A549 treated with dexamethasone at 1 μM for 4 hours (cell line): ENCODE measurements around the gene CARD8. TPM values are rescaled to one million over a fixed set of nuclear protein-coding genes. Genes with fewer than 3 reads are reported as not detected.

ENCODE experiments used
- total RNA-seq: library from RNA; stranded (reverse); fragments of 200-300 nt; extraction: Qiagen RNA extraction; gene quantifications from 5 replicates; pipeline ENCODE4 v1.2.3, GENCODE V29; 2022

CARD8 gene
- total RNA-seq = 14.8 to 18.9 TPM (median 18.0 TPM) in 5 replicates

DNA sequence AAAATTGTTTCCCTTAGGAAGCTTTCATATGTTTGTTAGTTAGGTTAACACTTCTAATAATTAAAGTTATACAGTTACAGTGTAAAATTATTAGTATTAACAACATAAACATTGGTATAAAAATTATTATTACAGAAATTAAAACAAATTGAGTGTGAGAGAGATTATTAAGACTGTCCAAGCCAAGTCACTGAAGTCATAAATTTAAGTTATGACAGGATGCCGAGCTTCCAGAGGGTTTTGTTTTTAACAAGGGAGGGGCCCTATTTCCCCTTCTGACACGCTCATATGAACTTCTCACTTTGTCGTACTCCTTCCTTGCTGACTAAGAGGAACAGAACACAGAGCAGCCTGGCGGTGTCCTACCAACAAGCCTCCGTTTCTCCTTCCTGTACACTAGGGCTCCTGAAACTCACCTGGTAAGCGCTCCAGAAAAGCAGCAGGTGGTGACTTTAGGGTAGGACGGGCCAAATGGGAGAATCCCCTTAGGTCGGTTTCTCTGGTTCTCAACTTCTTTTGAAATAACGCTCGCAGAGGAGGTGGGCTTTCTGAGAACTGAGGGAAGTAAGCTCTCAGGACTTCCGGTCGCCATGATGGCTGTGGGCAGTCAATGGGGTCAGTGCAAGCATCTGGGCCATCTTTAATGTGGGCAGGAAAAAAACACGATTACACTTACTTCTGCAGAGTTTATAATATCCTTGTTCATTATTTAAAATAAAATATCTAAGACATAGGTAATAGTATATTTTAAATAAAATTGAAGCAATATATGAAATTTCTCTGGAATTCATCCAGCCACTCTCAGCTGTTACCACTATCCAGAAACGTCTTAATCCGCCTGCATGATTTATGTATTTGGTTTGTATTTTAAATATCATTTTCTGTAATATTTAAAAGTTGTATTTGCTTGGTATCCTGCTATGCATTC is at the start of gene CARD8:
Gene CARD8 (minus strand): TSS at position 537 of the 928 bp plus-strand sequence. CDS start 14,892 bp downstream, outside the sequence.

DNA sequence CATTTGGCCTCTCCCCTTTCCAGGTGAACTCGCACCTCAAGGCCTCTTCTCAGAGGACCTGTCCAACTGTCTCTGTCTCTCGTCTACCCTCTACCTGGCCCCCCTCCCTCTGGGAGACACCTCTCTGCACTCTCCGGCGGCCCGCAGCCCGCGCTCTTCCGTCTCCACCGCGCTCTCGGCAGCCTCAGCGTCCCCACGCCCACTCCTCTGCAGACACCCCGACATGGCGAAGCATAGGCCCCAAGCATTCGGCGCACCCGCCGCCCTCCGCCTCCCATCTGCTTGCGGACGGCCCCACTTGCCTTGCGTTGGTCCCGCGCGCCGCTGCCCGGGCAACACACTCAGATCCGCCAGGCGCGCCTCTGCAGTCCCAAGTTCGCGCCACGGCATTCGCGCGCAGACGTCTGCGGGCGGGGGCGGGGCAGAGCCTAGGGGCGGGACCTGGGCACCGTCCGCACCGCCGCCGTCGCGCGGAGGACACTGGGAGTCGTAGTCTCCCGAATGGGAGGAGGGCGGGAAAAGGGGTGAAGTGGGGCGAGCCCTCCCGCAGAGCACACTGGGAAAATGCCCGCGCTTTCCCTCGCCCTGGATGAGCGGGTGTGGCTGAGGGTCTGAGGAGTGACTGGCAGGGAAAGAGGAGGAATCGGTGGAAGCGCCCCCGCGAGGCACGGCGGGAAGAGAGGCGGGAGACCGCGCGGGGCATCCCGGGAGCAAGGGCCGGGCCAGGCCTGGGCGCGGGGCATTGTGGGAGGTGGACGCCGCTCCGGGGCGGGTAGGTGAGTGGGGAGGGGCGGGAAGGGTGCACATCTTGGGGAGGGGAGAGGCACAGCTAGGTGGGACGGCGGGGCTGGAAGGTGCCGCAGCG is 85.5 kb downstream of the CARD8 start, which contains the start of the genes LIG1 and ZSWIM9:
Gene LIG1 (minus strand): TSS at position 406 of the 865 bp plus-strand sequence. CDS start 4,778 bp downstream, outside the sequence.
Gene ZSWIM9 (plus strand): TSS at position 742 of the 865 bp plus-strand sequence. CDS start 1,123 bp downstream, outside the sequence.

Other genes with a start within 250 kb of the CARD8 start
- not detected in 5 replicates for gene CABP5, start 211.8 kb downstream of the CARD8 start, total RNA-seq
- gene PLA2G4C, start 145.1 kb downstream of the CARD8 start, total RNA-seq = 8.4 to 14.5 TPM (median 12.2 TPM) in 5 replicates
- 59.2 to 68.1 TPM (median 61.0 TPM) in 5 replicates for gene LIG1, start 85.6 kb downstream of the CARD8 start, total RNA-seq
- 4.8 to 7.7 TPM (median 6.1 TPM) in 5 replicates for gene ZSWIM9, start 85.2 kb downstream of the CARD8 start, total RNA-seq
- 8.3 to 10.1 TPM (median 9.5 TPM) in 5 replicates for gene ZNF114, start 14.2 kb upstream of the CARD8 start, total RNA-seq
- 380 to 538 TPM (median 393 TPM) in 5 replicates for gene EMP3, start 69.6 kb upstream of the CARD8 start, total RNA-seq
- gene TMEM143, start 108.0 kb upstream of the CARD8 start, total RNA-seq = 3.6 to 4.8 TPM (median 4.8 TPM) in 5 replicates
- 2.3 to 3.7 TPM (median 2.8 TPM) in 5 replicates for gene SYNGR4, start 108.5 kb upstream of the CARD8 start, total RNA-seq
- 328 to 488 TPM (median 483 TPM) in 5 replicates for gene KDELR1, start 135.6 kb upstream of the CARD8 start, total RNA-seq
- gene GRIN2D, start 137.8 kb upstream of the CARD8 start, total RNA-seq = 5.0 to 9.7 TPM (median 8.6 TPM) in 5 replicates
- 93.6 to 132 TPM (median 119 TPM) in 5 replicates for gene GRWD1, start 190.1 kb upstream of the CARD8 start, total RNA-seq
- 1.1 to 2.1 TPM (median 1.2 TPM) in 5 replicates for gene KCNJ14, start 199.7 kb upstream of the CARD8 start, total RNA-seq
- 54.6 to 66.8 TPM (median 60.9 TPM) in 5 replicates for gene CYTH2, start 213.5 kb upstream of the CARD8 start, total RNA-seq